HG02623 (cell line): ENCODE results near the gene TENM3.

Experiments
- ATAC-seq: cut with Tn5 transposase; IDR thresholded peaks from one replicate; pipeline ENCODE4 v1.9.1; 2021; ENCODE audit warnings: moderate library complexity; ENCODE audit not compliant: unreplicated experiment

TENM3 gene

DNA sequence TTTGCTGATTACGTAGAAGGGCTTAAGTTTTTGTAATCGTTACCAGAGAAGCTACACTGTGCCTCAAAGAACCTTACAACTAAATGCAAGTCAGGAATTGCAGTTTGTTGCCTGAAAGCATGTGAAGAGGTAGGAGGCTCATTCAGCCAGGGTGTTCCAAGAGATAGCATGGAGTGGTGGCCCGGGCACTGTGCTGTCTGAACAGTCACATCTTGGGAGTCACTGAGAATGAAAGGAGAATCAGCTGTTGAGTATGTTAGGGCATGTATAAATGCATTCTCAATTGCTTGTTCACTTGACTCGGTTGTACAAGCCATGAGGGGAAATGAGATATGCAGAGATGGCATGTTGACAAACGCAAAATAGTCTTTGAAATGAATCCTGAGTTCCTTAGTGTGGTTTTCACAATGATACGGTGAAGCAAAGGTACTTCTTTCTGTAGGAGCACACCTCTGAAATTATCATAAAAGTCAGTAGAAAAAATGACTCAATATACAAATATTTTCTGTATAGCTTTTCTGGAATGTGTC, 513.0 kb downstream of the TENM3 start:
- no peak for ATAC-seq

DNA sequence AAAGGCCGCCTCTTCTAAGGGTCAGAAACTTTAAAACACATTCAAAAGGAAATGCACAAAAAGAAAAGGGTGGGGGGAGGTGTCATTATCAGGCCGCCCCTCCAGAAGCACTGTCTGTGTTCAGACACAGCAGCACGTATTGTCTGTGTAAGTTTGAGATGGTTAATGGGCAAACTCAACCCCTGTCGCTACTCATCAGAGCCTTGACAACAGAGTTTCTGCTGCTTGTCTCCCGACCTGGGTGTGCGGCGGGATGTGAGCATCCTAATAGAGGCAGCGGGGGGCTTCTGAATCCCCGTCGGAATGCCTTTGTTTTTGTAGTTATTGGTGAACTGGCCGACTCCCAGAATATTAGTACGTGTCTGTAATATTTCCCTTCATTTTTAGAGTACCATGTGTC, 515.1 kb downstream of the TENM3 start:
- no peak for ATAC-seq

DNA sequence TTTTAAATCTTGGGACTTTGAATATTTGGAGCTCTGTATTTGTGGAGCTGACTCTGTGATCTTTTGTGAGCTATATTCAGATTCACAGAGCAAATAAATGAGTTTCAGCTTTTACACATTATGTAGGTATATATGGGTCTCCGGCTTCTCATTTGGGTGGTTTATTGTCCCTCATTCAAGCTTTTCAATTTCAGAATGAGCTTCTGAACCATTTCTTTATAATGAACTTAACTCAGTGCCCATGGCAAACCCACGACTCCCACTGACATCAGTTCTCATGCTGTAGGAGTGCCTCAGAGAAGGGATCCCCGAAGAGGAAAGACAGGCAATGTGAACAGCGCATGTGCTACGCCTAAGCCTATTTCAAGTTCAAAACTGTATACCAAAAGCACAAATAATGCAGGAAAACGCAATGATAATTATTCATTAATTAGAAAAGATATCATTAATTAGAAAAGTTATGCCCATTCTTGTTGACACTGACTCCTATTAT, 517.4 kb downstream of the TENM3 start:
- no peak for ATAC-seq

DNA sequence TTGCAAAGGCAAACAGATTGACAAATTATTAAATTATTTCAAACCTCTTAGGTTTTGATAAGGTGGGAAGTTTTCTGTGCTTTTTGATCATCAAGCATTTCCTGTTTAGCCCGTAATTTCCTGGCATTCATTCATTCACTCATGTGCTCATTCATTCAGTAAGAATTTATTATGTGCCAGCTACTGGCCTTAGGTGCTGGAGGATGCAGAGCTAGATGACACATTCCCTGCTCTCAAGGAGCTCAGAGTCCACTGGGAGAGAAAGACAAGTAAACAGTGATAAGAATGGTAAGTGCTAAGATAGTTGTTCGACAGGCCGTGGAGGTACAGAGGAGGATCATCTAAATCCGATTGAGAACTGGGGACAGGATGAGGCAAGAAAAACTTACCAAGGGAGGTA, 520.9 kb downstream of the TENM3 start:
- no peak for ATAC-seq

DNA sequence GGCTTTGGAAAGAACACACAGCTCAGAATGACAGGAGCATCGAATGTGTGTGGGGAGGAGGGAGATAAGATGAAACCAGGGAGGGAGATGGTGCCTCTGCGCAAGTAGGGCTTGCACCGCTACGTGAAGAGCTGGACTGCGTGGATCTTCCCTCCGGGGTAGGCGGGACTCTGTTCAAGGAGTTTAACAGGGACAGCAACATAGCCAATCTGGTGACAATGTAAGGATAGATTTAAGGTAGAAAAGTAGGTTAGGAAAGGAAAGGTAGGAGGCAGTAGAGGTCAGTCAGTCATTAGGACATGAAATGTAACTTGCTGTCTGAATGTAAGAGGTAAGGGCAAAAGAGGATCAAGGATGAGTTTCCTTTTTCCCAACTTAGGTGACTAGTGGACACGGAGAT, 521.4 kb downstream of the TENM3 start:
- ATAC-seq: no peak

DNA sequence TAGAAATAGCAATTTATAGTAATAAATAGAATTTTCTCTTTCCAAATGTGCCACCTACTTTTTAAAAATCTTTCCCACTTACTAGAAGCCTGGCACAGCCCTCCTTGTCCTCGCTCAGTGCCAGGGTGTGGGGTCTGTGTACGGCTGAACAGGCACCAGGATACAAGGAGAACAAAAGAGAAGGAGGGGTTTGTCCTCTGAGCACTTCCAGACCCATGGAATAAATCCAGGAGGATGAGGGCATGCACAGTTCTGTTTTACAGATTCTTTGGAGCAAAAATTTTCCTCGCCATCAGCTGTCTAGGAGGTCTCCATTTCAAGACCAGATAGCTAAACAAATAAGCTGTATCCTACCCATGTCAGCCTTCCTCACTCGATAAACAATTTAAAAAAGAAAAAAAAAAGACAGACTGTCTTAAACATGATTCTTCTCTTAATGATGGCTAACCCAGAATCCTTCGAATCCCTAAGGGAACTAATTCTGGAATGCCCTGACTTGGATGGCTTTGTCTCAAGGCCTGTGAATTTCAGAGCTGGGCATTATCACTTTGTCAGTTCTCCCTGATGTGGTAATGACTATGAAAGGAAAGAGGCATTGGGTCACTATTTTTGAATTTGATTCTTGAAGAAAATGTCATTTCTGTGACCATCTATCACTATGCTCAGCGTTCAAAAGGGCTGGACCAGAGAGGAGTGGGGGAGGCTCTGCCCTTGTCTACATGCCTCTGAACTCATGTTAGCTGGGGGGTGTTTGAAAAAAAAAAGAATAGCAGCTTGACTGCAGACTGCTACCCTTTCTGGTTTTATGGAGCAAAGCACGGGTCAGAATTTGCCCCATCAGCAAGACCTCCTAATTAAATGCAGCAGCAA, 523.0 kb downstream of the TENM3 start:
- ATAC-seq: no peak

DNA sequence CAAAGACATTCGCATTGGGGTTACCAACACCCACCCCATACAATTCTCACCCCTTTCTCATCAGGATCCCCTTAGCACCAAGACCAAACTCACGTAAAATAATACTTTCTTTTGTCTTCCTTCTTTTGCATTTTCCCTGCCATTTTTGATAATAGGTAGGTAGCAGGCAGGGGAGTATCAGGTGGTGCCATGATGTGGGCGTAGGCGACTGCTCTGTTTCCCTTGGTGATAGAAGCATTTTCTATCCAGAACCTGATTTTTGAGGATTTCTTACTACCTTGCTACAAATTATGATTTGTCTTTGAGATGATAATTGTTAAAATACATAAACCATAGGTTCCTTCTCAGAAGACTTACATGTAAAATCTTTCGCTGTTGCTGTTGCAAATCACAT, 523.7 kb downstream of the TENM3 start:
- no peak for ATAC-seq

DNA sequence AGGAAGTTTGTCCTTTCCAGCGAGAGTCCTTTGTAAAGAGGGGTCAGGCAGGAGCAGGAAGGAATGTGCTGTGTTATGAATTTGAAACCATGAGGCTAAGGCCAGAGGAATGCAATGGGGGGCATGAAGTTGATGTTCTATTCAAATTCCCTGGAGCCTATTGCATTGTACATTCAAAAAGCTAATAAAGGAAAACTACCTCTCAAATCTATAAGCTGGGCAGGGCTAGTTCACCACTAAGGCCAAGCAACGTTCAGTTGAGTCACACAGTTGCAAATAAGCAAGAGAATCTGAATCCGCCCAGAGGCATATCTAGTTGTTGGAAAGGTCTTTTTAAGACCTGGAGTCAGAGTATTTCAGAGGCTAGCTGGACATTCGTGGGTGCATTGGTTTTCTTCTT, 525.6 kb downstream of the TENM3 start:
- no peak for ATAC-seq

DNA sequence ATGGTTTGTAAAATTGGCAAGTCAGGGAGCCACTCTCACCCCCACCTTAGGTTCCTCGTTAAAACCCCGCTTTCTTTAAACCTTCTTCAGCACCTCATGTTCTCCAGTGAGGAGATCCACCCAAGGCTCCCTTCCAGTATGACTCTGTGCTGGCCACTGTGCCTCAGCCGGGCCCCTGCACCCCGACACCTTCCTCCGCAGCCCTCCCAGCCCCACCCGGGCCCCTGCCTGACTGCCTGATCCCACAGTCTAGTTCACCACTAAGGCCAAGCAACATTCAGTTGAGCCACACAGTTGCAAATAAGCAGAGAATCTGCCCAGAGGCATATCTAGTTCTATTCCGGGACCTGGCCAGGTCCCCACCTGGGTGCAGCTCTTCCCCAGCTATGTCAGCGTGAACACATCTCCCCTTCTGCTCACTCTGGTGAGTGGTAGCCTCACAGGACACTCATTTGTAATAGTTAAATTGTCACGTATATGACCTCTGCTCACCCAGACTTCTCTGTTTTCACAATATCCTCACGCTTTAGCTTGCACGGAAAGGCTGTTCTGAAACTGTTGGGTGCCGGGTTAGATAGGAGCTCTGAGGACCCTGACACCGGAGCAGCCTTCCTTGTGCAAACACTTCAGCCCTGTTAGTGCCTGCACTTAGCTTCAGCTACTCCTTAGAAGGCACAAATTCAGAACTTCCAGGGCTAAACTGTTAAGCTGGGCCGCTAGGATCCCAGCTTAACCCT, 527.2 kb downstream of the TENM3 start:
- ATAC-seq: no peak

DNA sequence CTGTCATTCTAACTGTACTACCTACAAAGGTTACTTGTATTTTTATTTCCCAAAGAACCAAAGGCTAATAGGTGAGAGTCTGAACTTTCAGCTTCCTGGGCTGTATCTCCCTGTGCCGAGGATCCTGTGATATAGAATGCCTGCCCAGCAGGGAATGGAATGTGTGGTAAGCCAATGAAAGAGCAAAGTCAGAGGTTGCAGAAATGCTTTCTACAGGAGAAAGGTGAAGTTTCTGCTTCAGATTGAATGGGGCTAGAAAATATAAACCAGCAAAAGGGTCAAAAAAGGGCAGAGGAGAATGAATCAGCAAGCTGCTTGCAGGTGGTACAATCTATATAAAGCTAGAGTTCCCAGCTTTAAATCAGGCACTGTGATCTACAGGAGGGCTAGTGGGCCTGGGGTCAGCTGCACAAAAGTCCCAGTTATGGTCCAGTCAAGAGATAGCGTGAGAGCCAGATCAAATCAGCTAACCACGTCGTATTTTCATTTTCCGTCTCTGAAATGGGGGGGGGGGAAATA, 527.9 kb downstream of the TENM3 start:
- no peak for ATAC-seq

DNA sequence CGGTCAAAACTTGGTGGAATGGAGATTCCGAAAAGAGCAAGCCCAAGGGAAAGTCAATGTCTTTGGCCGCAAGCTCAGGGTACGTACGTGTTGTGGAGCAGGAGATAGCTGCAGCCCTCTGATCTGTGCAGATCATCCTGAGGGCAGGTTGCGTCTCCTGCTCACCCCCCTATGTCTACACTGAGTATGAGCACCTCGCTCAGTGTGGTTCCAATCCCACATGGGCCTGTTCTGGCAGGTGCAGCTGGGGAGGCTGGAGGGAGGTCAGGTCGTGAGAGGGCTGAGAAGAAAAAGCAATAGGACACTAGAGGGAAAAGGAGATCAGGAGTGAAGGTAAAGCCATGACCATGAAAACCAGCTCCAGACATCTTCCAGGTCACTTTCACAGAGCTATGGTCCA, 531.9 kb downstream of the TENM3 start:
- ATAC-seq: no peak

DNA sequence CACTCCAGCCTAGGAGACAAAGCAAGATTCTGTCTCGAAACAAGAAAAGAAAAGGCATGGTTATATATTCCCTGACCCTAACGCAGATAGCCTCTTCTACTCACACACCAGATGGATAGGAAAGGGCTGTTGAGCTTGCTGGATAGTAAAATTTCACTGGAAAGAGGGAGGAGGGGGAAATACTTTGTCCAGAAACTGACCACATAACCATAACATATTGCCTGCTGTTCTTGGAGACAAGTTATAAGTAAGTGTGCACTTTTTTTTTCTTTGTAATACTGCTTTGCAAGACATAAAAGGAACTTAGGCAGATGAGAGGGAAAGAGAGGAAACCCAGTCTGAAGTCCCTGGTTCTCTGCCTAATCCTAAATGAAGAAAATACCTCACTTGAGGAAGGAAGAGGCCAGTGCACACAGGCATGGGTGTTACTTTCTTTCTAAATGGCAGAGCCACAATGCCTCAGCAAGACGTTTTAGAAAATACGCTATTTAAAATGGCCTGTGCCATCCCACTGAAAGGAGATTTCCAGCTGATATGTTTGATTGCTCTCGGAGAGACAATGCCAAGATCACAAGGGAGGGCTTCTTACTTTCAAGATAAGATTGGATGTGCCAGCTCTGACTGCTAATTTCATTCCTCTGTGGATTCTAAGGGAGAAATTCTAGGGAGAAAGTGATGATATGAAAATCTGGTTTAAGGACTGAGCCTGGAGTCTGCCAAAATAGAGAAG, 533.3 kb downstream of the TENM3 start:
- ATAC-seq: no peak

DNA sequence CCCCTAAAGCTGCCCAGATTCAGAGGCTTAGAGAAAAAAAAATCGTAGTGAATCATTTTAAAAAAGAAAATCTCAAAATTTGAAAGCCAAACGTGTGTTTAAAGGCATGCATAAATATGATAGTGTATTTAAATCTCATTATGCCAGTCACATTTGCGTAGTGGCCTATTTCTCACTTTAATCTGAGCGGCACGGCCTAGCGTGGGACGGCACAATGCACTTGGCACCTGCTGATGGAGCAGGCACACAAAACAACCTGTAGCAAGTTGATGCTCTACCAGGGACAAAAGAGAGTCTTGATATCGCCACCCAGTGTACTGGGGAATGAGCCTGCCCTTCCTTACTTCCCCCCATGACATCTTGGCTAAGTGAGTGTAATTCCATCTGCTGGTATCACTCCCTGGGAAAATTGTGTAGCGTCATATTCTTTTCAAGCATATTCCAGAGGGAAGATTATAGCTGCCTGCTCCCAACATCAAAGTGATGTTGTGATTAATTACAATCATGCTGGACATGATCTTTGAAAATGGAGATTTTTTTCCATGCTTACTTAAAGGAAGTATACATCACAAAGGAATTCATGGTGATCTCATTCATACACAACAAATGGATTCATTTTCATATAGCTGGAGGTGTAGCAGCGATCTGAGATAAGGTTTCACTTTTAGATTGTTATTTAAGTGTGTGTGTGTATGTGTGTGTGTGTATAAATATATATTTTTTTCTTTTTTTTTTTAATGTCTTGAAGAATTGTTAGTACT, 535.2 kb downstream of the TENM3 start:
- no peak for ATAC-seq

DNA sequence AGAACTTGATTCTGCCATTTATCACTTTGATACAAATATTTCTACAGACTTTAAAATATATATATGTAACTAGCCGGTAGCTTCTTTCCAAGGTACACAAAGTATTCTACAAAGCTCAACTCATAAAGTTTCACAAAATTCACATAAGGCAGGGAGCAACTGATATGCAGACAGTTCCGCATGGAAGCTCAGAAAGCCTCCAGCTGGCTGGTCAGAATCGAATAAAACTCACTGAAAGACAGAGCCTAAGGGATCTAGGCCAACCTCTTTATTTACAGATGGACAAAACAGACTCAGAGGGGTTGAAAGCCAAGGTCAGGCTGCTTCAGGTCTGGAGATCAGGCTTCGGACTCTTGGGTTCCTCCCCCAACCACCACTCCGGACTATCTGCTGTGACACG, 543.8 kb downstream of the TENM3 start:
- no peak for ATAC-seq

DNA sequence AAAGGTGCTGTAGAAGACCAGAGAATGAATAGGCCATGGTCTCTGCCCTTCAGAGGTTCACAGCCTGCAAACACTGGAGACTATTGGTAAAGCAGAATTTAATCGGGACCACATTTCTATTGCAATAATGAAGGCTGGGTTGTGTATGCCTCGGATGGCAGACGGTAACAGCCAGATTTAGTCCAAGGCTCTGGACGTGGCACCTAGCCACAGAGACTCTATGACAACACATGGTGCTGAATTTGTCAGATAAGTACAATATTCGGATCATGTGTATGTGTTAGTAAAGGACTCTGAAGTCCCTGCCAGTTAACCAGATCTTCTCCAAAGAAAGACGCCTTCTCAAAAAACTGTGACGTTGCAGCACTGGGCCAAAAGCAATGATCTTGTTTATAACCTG, 545.0 kb downstream of the TENM3 start:
- ATAC-seq: no peak

DNA sequence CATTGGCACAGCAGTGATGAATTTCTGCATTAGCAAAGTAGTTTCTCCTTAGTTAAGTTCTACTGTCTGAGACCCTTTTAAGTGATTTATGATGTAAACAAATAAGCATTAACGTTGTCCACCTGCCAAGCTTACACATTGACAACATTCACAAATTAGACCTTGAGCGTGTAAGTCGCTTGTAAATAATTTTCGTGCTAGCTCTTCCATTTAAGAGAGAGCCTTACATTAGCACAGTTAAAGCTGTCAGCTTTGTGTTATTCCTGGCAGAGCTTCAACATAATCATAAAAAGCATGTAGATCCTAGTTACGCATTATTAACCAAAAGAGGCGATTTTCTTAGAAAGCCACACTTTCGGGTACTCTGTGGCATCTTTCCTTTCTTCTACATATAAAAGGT, 546.3 kb downstream of the TENM3 start:
- ATAC-seq: no peak

DNA sequence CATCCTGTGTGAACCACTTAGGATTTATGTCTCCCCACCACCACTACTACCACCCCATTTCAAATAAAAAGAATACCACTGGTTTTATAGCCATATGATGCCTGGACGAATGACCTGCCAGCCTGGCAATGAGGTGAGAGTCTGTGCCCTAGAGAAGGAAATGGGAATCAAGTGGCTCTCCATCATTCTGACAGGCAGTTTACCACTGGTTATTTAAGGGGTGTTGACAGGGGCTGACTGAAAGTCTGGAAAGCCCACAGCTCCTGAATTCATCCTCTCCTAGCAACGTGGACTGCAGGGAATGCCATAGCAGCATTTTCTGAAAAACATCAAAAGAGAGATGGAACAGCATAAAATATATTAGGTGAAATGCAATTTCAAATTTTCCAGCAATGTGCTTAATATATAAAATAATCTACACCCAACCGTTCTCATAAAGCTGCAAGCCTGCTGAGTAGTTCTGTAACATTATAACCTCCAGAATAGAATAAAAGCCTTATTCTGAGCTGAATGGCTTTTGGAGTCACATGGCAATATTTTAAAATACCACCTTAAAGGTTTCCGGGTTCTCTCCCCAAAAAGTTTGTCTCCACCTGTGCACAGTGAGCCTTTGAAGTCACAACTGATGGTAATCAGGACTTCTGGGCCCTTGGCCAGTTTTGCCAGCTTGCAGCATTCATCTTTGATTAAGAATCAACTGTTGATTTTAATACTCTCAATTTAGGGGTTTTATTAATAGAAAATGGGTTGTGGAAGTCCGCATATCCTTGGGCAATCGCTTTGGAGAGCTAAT, 552.4 kb downstream of the TENM3 start:
- no peak for ATAC-seq

DNA sequence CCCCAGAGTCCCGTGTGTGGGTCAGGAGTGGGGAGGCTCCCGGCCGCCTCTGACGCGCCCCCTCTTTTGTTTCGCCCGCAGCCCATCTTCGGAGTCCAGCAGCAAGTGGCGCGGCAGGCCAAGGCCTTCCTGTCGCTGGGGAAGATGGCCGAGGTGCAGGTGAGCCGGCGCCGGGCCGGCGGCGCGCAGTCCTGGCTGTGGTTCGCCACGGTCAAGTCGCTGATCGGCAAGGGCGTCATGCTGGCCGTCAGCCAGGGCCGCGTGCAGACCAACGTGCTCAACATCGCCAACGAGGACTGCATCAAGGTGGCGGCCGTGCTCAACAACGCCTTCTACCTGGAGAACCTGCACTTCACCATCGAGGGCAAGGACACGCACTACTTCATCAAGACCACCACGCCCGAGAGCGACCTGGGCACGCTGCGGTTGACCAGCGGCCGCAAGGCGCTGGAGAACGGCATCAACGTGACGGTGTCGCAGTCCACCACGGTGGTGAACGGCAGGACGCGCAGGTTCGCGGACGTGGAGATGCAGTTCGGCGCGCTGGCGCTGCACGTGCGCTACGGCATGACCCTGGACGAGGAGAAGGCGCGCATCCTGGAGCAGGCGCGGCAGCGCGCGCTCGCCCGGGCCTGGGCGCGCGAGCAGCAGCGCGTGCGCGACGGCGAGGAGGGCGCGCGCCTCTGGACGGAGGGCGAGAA, 556.5 kb downstream of the TENM3 start:
- no peak for ATAC-seq

DNA sequence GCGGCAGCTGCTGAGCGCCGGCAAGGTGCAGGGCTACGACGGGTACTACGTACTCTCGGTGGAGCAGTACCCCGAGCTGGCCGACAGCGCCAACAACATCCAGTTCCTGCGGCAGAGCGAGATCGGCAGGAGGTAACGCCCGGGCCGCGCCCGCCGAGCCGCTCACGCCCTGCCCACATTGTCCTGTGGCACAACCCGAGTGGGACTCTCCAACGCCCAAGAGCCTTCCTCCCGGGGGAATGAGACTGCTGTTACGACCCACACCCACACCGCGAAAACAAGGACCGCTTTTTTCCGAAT, 557.0 kb downstream of the TENM3 start:
- ATAC-seq: no peak
